G401 (cell line): ENCODE results near the gene SLC29A3. TPM values are rescaled to one million over a fixed set of nuclear protein-coding genes. Genes with fewer than 3 reads are reported as not detected.
A peak's percentile ranks its signal among the peaks of the same experiment; 100 is the strongest.

Source experiments
- DNase-seq: peaks from one replicate; pipeline ENCODE4 v3.0.0-alpha.2; 2015; ENCODE audit warnings: low spot score
- in situ Hi-C: cut with HindIII; loops from 2 replicates; pipeline ENCODE4 v1.10.0; 2016; ENCODE audit warnings: low sequenced_read_pairs, mixed read lengths
- total RNA-seq: library from RNA; depleted of rRNA; stranded (reverse); fragments of >200 nt; shearing (Covaris generic); gene quantifications from 2 replicates; pipeline ENCODE4 v1.2.3, GENCODE V29; 2014

Gene SLC29A3
- total RNA-seq, 1 experiment from 2014 or later = 3.3 TPM

GRCh38 chr10:71338728-71339495, 19.9 kb downstream of the SLC29A3 start:
- no peak for DNase-seq
- in situ Hi-C loops = no loop called here

- in situ Hi-C loops = no loop called here
- no peak for DNase-seq
Observed at GRCh38 chr10:71339796-71340589, 20.9 kb downstream of the SLC29A3 start.

GRCh38 chr10:71342573-71343391, 23.7 kb downstream of the SLC29A3 start:
- in situ Hi-C loops = no loop called here
- DNase-seq = no peak

GRCh38 chr10:71343392-71343773, 24.3 kb downstream of the SLC29A3 start:
- no peak for DNase-seq

GRCh38 chr10:71344154-71344925, 25.3 kb downstream of the SLC29A3 start:
- in situ Hi-C loops = no loop called here
- DNase-seq = no peak

More at GRCh38 chr10:71343392-71343773, 24.3 kb downstream of the SLC29A3 start:
- in situ Hi-C loops = no loop called here

- no peak for DNase-seq
Observed at GRCh38 chr10:71344993-71345480, 26.0 kb downstream of the SLC29A3 start.

GRCh38 chr10:71345694-71346093, 26.6 kb downstream of the SLC29A3 start:
- DNase-seq = no peak
- in situ Hi-C loops = no loop called here

More at GRCh38 chr10:71344993-71345480, 26.0 kb downstream of the SLC29A3 start:
- in situ Hi-C loops = no loop called here

- DNase-seq = no peak
- in situ Hi-C loops = no loop called here
Observed at GRCh38 chr10:71346731-71347130, 27.7 kb downstream of the SLC29A3 start.

GRCh38 chr10:71347587-71348395, 28.7 kb downstream of the SLC29A3 start:
- in situ Hi-C loops = no loop called here
- no peak for DNase-seq

- no peak for DNase-seq
- in situ Hi-C loops = no loop called here
Observed at GRCh38 chr10:71348850-71349249, 29.8 kb downstream of the SLC29A3 start.

GRCh38 chr10:71349406-71349805, 30.3 kb downstream of the SLC29A3 start:
- in situ Hi-C loops = no loop called here
- DNase-seq = no peak

- no peak for DNase-seq
- in situ Hi-C loops = no loop called here
Observed at GRCh38 chr10:71351087-71351486, 32.0 kb downstream of the SLC29A3 start.

- peak; percentile 92 for DNase-seq
- in situ Hi-C loops = no loop called here
Observed at GRCh38 chr10:71351628-71352319, 32.7 kb downstream of the SLC29A3 start.

- no peak for DNase-seq
- in situ Hi-C loops = no loop called here
Observed at GRCh38 chr10:71353639-71354038, 34.6 kb downstream of the SLC29A3 start.

- DNase-seq = no peak
- in situ Hi-C loops = no loop called here
Observed at GRCh38 chr10:71354776-71355175, 35.7 kb downstream of the SLC29A3 start.

- in situ Hi-C loops = no loop called here
- no peak for DNase-seq
Observed at GRCh38 chr10:71355886-71356285, 36.8 kb downstream of the SLC29A3 start.

GRCh38 chr10:71357792-71358265, 38.8 kb downstream of the SLC29A3 start:
- DNase-seq = no peak
- in situ Hi-C loops = no loop called here
